Thyroid gland (tissue), 4 donors: ENCODE data around the gene NACAD. TPM values are rescaled to one million over a fixed set of nuclear protein-coding genes. Genes with fewer than 3 reads are reported as not detected.

Experiments
- DNase-seq, 2 donors: peaks; one replicate each; pipeline ENCODE4 v3.0.0-alpha.2; 2019
- H3K27ac ChIP-seq, 3 donors: fragments of 200-600 bp; sonication (generic); 1 replicate in 2 of 3; 2 replicates in 1 of 3; pipeline ENCODE4 v1.5.1; 2016 to 2019; ENCODE audit warnings: mild to moderate bottlenecking in 1 of 3, moderate library complexity in 1 of 3
- H3K27me3 ChIP-seq: fragments of 200-600 bp; sonication (generic); one replicate; pipeline ENCODE4 v1.5.1; 2019
- H3K36me3 ChIP-seq, 2 donors: fragments of 200-600 bp; sonication (generic); one replicate each; pipeline ENCODE4 v1.5.1; 2016 to 2019
- H3K4me1 ChIP-seq, 2 donors: fragments of 200-600 bp; sonication (generic); one replicate each; pipeline ENCODE4 v1.5.1; 2017 to 2019
- H3K4me3 ChIP-seq, 3 donors: fragments of 200-600 bp; sonication (generic); replicated peaks in 1 of 3; 1 replicate in 2 of 3; 2 replicates in 1 of 3; pipeline ENCODE4 v1.5.1; 2016; ENCODE audit warnings: mild to moderate bottlenecking in 1 of 3
- H3K9me3 ChIP-seq: fragments of 200-600 bp; sonication (generic); one replicate; pipeline ENCODE4 v1.5.1; 2017
- CTCF ChIP-seq, 6 experiments: fragments of 200-600 bp in 3 of 6; fragments of 450-650 bp in 3 of 6; sonication (generic) in 3 of 6; IDR thresholded peaks; one replicate each; pipeline ENCODE4 v1.5.1; 2016 to 2019; ENCODE audit warnings: antibody characterized with exemption in 6 of 6, mild to moderate bottlenecking in 2 of 6, inconsistent platforms in 1 of 6, moderate library complexity in 1 of 6
- POLR2A ChIP-seq, 2 donors: fragments of 450-650 bp; IDR thresholded peaks; one replicate each; pipeline ENCODE4 v1.6.1; 2017; ENCODE audit warnings: antibody characterized with exemption in 2 of 2, mild to moderate bottlenecking in 2 of 2, moderate library complexity in 1 of 2
- WGBS, 2 donors: methylation state at CpG; one replicate each; pipeline ENCODE4 v1.1.5; 2017; 5-methylcytosine and 5-hydroxymethylcytosine counted together
- intact Hi-C: fragments of 100-400 bp; cut with DNase I; formaldehyde crosslinking; loops from one replicate; pipeline ENCODE4 v1.15.1; 2023
- total RNA-seq, 4 donors: library from RNA; depleted of rRNA; stranded (reverse); fragments of >200 nt; gene quantifications; one replicate each; pipeline ENCODE4 v1.2.3, GENCODE V29; 2016

NACAD gene
- total RNA-seq, 4 donors from 2014 or later = 0.54 to 2.3 (median 0.88) TPM

GRCh38 chr7:45055594-45056219 is 33.1 kb downstream of the NACAD start:
- no peak for TF ChIP-seq CTCF (IDR thresholded peaks at IDR 0.05)
- no peak for TF ChIP-seq POLR2A (IDR thresholded peaks at IDR 0.05)
- intact Hi-C loops = no loop called here
- WGBS, 2 donors = 97 to 98% methylated on average over 5 of the region's 5 CpGs

GRCh38 chr7:45055016-45055415 is 33.8 kb downstream of the NACAD start:
- Histone ChIP-seq H3K4me3 (no peak overlapping the region), H3K27me3 (no peaks in the 10 kb centered on the region), H3K36me3 (no peaks in the 10 kb centered on the region), H3K27ac (no peak overlapping the region), H3K9me3 (no peaks in the 10 kb centered on the region), H3K4me1 (peaks cover 0 to 6% of the 10 kb centered on the region in 2 donors)
- 93 to 95% methylated on average over 5 of the region's 5 CpGs for WGBS, 2 donors
- no peak for DNase-seq
- intact Hi-C loops = no loop called here
- TF ChIP-seq CTCF (IDR thresholded peaks at IDR 0.05) (no peak), POLR2A (IDR thresholded peaks at IDR 0.05) (no peak)

More at GRCh38 chr7:45055594-45056219, 33.1 kb downstream of the NACAD start:
- Histone ChIP-seq H3K4me1 (peaks cover 0 to 6% of the 10 kb centered on the region in 2 donors), H3K36me3 (no peaks in the 10 kb centered on the region), H3K4me3 (no peak overlapping the region), H3K9me3 (no peaks in the 10 kb centered on the region), H3K27me3 (no peaks in the 10 kb centered on the region), H3K27ac (no peak overlapping the region)
- no peak for DNase-seq

GRCh38 chr7:45054442-45054841 is 34.3 kb downstream of the NACAD start:
- no peaks in the 10 kb centered on the region for H3K27me3 ChIP-seq
- no peaks in the 10 kb centered on the region for H3K9me3 ChIP-seq
- WGBS, 2 donors = 96 to 97% methylated on average over 3 of the region's 3 CpGs
- H3K27ac ChIP-seq = no peak overlapping the region
- H3K36me3 ChIP-seq = no peaks in the 10 kb centered on the region
- intact Hi-C loops = no loop called here
- no peak for TF ChIP-seq POLR2A (IDR thresholded peaks at IDR 0.05)
- TF ChIP-seq CTCF (IDR thresholded peaks at IDR 0.05) = no peak
- no peak overlapping the region for H3K4me3 ChIP-seq
- DNase-seq = no peak
- H3K4me1 ChIP-seq = peaks cover 0 to 6% of the 10 kb centered on the region in 2 donors

- no peak overlapping the region for H3K27ac ChIP-seq
- 98 to 99% methylated on average over 5 of the region's 5 CpGs for WGBS, 2 donors
- H3K4me3 ChIP-seq = no peak overlapping the region
- H3K27me3 ChIP-seq = no peaks in the 10 kb centered on the region
- no peaks in the 10 kb centered on the region for H3K9me3 ChIP-seq
- TF ChIP-seq POLR2A (IDR thresholded peaks at IDR 0.05) (no peak), CTCF (IDR thresholded peaks at IDR 0.05) (no peak)
- peaks cover 0 to 6% of the 10 kb centered on the region in 2 donors for H3K4me1 ChIP-seq
- H3K36me3 ChIP-seq = no peaks in the 10 kb centered on the region
- DNase-seq = no peak
- intact Hi-C loops = no loop called here
These were observed 34.8 kb downstream of the NACAD start for GRCh38 chr7:45053941-45054340.

GRCh38 chr7:45053401-45053800 is 35.4 kb downstream of the NACAD start:
- intact Hi-C loops = no loop called here
- no peaks in the 10 kb centered on the region for H3K36me3 ChIP-seq
- no peaks in the 10 kb centered on the region for H3K27me3 ChIP-seq
- no peak for DNase-seq
- TF ChIP-seq POLR2A (IDR thresholded peaks at IDR 0.05) (no peak), CTCF (IDR thresholded peaks at IDR 0.05) (no peak)
- peaks cover 0 to 6% of the 10 kb centered on the region in 2 donors for H3K4me1 ChIP-seq
- H3K9me3 ChIP-seq = no peaks in the 10 kb centered on the region
- no peak overlapping the region for H3K4me3 ChIP-seq
- 87 to 91% methylated on average over 5 to 6 of the region's 6 CpGs for WGBS, 2 donors
- no peak overlapping the region for H3K27ac ChIP-seq
